Suppressor macrophage (primary cell): ENCODE measurements around the gene PAQR5.
A peak's percentile ranks its signal among the peaks of the same experiment; 100 is the strongest.
"Not testable (repeated sequence)": the region's sequence is repeated elsewhere in the genome, so short reads cannot be mapped to it uniquely, and the experiment has no call there.

Experiments used
- DNase-seq, 4 experiments: peaks; one replicate each; pipeline ENCODE4 v3.0.0-alpha.2; 2020 to 2022

PAQR5 gene

DNA sequence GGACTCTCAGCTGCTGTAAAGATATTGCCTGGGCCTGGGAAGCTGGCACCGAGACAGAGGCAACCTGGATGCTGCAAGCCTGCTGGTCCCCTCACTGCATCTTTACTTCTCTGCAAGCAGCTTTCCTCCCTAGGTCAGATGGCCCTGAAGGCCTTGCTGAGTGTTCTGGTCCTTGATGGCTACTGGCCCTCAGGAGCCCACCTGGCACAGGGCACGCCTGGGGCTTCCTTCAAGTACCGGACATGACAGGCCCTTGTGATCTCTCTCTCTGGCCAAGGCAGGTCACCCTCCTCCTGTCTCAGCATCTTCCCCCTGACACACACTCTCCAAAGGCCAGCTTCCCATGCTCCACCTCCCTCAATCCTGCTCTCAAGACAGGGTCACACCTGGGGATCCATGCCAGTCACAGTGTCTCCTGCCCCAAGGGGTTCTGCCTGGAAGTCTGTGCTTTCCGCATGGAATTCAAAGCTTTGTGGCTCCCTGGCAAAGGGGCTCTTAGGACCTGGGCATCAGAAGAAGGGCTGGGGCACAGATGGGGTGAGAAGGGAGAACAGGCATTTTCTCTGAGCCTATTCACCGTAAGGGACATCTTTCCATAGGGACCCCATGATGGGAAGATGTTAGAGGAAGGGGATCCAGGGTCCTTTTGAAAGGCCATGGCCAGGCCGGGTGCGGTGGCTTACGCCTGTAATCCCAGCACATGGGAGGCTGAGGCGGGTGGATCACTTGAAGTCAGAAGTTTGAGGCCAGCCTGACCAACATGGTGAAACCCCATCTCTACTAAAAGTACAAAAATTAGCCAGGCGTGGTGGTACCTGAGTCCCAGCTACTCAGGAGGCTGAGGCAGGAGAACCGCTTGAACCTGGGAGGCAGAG, 4.7 kb upstream of the PAQR5 start:
- DNase-seq, result no peak

DNA sequence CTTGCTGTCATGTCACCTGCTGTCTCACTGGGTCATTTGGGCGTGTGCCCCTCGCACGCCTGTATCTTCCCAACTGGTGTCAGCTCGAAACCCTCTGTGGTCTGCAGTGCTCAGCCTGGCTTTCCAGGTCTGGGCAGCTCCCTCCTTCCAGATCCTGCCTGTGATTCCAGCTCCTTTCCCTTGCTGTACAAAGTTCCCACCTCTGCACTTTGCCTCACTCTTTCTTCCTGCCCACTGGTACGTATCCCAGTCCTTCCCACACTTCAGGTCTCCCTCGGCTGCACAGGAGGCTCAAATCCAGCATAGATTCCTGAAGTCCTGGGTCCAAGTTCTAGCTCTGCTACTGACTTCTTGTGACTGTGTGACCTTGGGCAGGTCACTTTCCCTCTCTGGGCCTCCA, 2.1 kb upstream of the PAQR5 start:
- no peak for DNase-seq

DNA sequence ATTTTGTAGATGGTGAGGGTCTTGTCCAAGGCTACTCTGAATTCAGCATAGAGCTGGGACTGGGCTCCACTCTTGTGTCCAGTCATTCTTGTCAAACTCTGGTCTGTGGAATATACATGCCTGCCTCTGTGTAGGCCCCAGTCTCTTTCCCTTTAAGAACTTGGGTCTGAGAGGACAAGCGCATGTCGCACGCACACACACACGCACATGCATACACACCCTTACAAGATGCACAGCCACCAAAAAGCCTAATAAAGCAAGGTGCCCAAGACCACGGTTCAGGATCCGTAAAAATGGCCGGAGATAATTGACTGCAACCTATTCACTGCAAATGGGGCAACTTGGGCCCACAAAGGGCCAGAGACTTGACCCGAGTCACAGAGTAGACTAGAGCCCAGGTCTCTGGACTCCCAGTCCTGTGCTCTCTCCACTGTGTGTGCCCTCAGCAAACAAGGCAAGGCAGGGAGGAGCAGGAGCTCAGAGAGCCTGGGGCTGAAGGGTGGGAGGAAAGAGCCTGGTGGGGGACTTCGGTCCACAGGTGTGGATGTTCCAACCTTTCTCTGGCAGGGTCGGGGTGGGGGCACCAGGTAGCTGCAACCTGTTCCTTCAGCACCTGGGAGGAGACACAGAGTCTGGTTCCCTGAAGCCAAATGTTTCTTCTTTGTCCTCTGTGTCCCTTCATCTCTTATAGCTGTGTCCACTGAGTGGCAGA, 914 bp upstream of the PAQR5 start:
- DNase-seq, result no peak

DNA sequence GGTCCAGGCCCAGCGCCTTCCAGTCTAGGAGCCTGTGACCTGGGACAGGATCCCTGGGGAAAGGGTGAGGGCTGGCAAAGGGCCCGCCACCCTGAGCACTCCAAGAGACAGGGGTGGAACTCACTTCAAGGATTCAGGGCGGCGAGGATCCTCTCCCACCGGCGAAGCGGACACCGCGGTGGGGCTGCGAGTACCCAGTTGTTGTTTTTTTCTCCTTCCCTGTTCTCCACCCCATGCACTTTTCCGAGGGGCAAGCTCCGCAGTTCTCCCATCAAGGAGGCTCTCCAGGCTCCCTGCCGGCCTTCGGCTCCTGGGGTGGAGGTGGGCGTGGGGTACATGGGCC, 387 bp upstream of the PAQR5 start:
- DNase-seq, result no peak

DNA sequence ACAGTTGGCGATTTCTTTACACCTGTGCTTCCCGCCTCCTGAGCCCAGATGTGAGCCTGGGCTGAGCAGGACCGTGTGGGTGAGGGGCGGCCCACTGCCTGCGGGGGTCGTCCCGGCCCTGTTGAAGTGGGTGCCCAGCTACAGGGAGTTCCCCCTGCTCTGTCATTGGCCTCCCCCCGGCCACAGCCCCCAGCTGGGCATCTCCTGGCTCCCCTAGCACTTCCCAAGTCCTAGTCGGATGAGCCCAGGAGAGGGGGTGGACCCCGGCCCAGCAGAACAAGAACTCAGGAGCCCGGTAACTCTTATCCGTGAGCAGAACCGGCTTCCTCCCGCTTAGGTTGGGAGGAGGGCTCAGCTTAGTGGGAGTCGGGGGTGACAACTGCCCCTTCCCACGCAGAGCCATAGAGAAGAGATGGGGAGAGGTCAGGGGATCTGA, 757 bp downstream of the PAQR5 start:
- no peak for DNase-seq

DNA sequence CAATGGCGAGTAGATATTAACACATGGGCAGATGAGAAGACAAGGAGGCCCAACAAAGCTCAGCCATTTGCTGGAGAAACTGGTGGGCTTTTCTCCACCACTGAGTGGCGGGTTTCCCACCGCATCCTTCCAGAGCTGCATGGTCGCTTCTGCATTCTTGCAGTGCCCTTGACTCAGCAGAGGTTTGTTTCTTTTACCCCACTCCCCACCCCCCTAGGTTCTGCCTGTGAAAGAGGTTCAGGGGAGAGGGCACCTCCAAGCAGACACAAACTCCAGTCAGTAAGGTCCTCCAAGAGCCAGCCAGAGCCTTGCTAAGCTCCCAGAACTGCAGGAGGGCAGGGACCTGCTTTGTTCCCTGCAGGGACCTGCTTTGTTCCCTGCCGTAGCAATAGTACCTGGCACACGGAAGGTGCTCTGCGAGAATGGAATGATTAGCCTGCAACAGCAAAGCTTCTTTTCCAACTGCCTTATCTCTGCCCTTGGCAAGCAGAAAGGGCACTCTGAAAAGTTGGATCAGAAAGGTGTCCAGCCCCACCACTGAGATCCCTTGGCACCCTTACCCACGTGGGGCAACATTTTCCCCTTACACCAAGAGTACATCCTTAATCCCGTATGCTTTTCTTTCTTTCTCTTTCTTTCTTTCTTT, 1.4 kb downstream of the PAQR5 start:
- peak in 1 of 4 experiments; percentile 12 for DNase-seq

DNA sequence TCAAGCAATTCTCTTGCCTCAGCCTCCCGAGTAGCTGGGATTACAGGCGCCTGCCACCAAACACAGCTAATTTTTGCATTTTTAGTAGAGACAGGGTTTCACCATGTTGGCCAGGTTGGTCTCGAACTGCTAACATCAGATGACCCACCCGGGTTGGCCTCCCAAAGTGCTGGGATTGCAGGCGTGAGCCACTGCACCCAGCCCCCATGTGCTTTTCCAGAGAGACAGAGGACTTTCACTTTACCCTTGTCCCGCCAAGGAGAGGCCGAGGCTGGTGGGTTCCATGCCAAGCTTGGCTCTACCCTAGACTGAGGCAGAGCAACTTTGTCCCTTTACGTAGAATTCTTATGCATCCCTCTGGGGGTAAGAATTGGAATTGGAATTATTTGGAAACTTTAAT, 2.4 kb downstream of the PAQR5 start:
- DNase-seq, result not testable (repeated sequence)

DNA sequence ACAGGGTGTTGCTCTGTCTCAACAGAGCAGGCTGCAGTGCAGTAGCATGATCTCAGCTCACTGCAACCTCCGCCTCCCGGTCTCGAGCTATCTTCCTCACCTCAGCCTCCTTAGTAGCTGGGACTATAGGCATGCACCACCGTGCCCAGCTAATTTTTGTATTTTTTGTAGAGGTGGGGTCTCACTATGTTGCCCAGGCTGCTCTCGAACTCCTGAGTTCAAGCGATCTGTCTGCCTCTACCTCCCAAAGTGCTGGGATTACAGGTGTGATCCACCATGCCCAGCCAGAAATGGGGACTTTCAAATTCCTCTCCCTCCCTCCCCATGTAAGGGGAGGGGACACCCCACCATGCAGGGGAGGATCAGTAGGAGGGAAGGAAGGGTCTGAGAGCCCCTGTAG, 3.4 kb downstream of the PAQR5 start:
- not testable (repeated sequence) for DNase-seq

DNA sequence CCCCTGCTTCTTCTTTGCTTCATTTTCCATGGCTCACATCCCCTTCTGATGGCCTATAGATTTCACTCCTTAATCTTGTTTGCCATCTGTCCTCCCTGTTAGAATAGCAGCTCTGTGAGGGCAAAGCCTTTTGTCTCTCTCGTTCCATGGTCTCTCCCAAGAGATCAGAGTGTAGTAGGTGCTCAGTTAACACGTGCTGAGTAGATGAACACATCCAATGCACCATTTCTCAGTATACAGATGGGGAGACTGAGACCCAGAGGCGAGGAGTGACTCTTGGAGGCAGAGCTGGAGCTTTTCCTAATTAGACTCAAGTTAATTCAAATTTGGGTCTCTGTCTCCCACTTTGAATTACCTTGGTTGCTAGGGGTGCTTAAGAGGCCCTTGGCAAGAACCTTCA, 4.2 kb downstream of the PAQR5 start:
- no peak for DNase-seq

DNA sequence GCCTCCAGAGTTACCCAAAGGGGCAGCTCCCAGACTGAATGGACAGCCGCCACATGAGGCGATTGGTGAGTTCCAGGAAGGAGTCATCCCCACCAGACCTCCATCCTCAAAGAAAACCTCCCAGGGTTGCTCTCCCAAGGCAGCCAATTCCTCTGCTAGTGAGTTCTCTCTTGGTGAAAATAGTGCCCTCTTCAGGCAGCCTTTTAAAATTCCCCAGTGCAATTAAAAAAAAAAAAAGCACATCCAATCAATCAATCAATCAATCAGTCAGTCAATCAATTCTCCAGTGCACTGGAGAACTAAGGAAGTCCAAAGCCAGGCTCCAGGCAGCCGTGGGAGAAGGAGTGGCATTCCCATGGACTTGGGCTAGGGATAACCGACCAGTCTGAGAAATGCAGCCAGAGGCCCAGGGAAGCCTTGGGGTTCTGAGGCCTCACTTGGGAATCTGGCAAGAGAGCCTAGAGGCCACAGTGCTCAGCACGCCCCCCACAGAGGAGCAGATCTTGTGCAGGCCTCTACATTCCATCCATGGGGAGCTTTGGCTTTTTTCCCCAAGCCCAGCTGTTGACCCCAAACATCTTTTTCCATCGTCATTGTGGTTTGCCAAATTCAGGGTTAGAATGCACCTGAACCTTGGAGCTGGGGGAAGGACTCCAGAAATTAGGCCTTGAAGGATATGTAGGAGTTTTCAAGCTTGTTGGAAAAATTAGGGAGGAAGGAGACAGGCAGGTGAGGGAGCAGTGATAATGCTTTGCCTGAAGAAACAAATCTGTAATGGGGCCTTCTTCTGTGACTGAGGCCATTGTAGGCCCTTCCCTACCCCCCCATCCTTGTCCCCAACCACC, 4.8 kb downstream of the PAQR5 start:
- DNase-seq, result peak in 1 of 4 experiments; percentile 25

DNA sequence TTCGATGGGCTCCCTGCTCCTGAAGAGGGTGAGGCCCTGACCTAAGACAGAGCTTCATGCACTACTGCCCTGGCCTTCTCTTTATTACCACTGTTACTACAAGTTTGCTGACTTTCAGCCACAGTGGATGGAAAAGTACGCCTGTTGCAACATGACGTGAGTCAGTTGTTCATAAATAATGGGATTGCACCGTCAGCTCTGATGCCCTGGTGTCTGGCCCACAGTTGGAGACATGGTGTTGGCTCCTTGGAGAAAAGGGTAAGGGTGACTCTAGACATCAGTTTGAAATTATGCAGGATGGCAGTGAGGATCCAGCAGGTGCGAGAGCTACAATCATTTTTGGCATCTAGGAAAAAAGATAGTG, 5.5 kb downstream of the PAQR5 start:
- DNase-seq, result peak; percentile 69 to 85 (median 76)

DNA sequence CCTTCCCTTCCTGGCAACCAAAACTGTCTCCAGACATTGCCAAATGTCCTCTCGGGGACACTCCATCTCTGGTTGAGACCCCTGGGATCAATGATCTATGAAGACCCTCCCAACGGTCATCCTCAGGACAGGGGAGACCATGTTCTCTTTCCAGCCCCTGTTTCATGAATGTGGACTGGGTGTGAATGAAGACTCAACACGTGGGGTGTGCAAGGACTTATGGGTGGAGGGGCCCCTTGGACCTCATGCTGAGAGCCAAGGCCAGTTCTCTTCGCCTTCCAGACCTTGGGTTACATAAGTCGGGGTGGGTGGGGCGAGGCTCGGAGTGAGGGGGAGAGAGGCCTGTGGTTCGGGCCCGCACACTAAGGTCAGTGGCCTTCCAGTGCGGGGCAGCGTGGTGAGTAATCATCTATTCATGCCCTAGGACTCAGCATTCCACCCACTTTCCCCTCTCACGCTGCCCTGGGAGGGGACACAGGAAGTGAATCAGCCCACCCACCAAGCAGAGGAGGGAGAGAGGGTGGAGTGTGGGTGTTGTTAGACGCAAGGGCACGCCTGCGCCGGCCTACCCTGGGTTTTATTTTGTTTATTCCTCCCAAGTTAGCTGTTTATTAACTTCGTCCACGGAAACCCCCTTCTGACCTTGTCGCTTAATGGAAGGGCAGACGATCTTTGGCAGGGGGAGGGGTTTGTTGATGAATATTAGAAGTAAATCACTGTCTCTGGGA, 6.7 kb downstream of the PAQR5 start:
- DNase-seq, result peak; percentile 85 to 94 (median 88)

DNA sequence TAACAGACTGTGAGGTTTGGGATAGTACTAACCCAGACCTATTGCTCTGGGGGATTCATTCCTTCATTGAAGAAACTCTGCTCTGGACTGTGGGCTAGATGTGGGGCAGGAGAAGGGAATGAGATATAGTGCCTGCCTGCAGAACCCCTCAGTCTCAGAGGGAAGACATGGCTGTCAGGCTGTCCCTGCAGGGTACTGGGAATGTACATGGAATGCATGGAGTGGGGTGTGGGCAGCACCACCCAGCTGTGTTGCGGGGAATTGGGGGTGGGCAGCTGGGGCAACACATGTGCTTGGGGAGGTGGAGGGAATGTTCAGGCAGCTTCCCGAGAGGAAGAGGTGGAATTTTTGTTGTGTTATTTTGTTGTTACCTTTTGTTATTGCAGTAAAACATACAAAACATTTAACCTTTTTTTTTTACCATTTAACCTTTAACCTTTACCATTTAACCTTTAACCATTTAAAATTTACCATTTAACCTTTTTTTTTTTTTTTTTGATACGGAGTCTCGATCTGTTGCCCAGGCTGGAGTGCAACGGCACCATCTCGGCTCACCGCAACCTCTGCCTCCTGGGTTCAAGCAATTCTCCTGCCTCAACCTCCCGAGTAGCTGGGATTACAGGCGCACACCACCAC, 7.3 kb downstream of the PAQR5 start:
- no peak for DNase-seq

DNA sequence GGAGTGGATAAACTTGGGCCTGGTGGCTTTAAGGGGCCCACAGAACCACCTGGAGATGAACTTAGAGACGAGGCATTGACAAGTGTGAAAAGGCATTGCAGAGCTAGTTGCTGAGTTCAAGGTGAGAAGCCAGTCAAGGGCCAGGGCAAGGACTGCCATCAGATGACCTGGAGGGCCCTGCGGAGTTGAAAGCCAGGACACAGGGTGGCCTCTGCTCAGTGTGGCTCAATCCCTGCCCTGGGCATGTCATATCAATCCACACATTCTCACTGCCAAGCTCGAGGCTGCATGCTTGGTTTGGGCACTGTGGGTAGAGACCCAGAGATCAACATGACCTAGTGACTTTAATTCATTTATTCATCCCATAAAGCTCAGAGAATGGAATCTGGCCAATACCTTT, 9.2 kb downstream of the PAQR5 start:
- no peak for DNase-seq

DNA sequence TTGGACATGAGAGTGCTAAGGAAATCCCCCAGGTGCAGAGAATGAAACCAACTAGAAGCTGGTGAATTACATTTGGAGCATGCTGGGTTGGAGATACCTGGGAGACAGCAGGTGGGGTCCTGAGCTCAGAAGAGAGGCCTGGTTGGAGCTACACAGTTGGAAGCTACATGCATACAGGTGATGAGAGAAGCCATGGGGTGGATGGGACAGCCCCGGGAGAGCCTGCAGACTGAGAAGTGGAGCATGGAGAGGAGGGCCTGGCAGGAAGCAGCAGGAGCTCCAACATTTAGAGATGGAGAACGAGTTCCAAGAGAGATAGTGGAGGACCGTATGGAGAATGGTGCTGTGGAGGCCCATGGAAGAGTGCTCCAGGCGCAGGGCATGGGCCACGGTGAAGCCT, 10.2 kb downstream of the PAQR5 start:
- no peak for DNase-seq

DNA sequence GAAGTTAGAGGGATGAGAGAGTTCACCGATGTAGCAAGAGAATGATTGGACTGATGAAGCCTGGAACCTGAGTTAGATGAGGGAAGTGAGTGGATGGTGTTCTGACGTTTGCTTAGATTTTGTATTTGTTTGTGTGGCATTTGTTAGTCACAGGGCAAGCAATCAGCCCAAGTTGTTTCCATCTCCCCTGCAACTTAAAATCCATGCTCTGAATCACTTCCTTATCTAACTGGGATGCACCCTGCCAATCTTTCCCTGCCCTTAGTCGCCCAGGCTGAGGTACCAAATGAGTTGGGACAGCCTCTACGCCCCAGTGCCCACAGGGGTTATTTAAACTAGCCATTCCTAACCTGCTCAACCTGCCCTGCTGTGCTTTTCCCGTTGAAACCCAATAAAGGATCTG, 12.6 kb downstream of the PAQR5 start:
- DNase-seq, result peak in 1 of 4 experiments; percentile 55

DNA sequence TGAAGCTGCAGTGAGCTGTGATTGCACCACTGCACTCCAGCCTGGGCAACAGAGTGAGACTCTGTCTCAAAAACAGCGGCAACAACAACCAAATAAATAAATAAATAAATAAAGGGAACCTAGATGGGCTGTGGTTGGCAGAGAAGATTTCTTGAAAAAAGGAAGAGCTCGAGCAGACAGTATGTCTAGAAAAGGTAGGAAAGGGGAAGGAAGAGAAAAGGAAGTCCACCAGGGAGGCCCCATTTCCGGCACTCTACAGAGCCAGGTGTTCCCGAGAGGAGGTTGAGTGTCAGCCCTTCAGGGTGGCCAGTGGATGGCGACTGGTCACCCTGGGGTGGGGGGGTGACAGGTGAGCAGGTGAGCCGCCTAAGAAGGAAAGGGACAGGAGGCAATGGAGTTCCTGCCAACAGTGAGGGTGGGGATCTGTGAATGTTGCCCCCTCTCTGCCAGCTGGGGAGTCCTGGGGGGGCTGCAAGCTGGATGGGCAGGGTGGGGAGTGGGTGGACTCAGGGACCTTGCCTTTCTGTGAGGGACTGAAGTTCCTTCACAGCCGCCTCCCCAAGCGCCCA, 14.8 kb downstream of the PAQR5 start:
- peak in 3 of 4 experiments; percentile 47 to 59 (median 56) for DNase-seq

DNA sequence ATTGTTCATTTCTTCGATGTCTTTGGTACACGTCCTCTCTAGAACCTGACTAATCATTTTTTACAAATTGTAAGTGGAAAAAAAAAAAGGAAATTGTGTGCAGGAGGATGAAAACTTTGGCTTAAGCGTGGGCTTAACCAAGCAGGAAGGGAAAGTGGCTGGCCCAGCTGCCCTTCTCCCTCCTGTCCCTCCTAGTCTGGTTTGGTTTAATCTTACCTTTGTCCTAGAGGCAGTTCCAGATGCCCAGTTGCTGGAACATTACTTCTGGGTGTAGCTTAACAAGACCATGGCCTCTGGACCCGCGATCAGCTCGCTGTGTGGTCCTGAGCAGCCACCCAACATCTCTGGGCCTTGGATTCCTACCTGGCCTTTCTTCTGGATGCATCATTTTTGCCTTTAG, 15.4 kb downstream of the PAQR5 start:
- DNase-seq, result peak in 3 of 4 experiments; percentile 50 to 65 (median 55)

DNA sequence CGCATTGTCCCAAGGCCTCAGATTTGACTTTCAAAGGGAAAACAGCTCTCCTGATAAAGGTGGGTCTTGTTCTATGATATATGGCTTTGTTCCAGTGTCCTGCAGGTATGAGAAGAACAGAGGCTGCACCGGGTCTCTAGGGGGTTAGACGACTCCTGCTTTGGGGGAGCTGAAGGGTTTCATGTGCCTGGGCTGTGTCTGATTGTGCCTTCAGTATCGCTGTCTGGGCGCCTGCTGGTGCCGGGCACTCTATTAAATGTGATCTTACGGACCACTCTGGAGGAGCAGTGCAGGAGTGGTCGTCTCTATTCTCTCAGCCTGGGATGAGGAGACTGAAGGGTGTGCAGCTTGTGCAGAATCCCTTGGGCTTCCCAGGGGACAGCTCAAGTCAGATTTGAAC, 16.0 kb downstream of the PAQR5 start:
- no peak for DNase-seq

DNA sequence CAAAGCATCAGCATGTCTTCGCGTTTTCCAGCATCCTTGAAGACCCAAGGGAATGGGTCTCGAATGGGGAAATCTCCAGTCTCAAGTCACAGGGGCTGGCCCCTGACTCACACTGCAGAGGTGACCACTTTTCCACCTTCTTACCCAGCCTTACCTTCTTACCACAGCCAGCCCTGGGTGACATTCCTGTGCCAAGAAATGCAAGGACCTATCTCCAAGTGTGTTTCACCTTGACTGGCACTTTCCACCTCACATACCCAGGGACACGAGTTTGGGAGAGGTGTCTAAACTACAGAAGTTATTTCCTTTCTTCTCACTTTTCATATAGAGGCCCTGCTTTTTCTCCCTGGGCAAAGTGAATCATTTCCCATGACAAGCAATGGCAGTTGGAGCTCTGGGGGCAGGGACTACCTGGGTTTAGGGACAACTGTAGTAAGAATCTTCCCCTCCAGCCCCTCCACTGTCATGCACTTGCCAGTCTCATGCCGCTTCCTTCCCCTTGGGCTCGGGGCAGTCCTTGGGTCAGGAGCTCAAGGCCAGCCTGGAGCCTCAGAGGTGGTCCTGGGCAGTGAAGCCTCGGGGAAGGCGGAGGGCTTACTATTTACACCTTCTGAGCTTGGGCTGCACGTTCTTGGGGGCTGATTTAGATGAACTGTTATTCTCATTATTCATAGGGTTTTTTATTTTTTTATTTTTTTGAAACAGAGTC, 16.8 kb downstream of the PAQR5 start:
- no peak for DNase-seq
